ENCODE results near the gene VAX1.

The VAX1 gene

GRCh38 chr10:117163954-117164548 lies 26.0 kb upstream of the VAX1 start:
- DNase-seq: no peak

GRCh38 chr10:117163061-117163953 lies 25.2 kb upstream of the VAX1 start:
- no peak for DNase-seq

DNA sequence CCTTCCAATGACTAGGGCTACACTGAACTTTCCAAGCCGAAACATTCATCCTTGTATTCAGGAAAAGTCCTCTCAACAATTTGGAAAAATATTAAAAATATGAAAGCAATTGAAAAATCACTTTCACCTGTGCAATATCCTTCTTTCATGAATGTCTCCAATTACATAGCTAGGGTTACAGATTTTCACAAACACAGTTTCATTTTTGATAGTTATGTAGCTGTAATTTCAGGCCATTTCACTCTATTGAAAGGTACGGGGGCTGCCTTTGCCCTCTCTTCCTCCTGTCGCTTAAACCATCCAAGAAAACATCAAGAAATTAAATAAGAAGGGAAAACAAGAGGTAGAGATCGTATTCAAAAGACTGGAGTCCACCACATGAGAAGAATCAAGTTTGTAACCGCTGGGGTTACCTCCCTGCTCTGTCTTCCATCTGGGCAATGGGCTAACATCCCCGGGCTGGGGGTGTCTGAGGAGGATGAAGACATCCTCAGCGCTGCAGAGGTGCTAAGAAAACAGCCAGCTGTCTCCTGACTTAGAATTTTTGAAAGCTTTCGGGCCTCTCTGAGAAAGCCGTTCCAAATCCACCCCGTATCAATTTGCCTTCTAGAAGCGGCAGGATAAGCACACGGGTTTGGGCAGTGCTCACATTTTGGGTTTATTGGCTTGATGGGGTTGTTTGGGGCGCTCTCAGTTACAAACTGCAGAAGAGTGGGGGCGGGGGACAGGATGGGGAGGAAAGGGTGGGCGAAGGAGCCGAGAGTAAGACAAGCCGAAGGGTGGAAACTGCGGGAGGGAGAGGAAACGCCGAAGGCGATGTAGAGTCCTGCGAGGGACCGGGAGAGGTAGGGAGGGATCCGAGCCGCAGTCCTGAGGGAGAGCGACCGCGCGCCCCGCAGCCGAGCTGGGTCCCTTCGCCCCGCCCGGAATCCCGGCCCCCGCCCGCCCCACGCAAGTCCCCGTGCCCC lies 24.3 kb upstream of the VAX1 start:
- no peak for DNase-seq

GRCh38 chr10:117161386-117162033 lies 23.4 kb upstream of the VAX1 start:
- no peak for DNase-seq

DNA sequence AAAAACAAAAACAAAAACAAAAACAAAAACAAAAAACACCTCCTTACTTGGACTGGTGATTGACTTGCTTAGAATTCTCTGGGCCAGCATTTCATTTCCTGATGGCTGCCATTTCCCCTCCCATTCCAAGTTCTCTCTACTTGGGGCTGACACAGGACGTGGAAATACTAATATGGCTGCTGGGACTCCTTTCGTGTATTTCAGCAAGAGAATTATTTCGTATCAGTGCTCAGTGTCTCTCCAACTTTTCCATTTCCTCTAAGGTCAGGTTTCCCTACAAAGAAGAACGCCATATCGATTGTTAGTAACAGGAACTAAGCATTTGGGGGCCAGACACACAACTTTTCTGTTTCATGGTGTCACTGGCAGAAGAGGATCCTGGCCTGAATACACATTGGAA lies 22.5 kb upstream of the VAX1 start:
- DNase-seq: no peak

DNA sequence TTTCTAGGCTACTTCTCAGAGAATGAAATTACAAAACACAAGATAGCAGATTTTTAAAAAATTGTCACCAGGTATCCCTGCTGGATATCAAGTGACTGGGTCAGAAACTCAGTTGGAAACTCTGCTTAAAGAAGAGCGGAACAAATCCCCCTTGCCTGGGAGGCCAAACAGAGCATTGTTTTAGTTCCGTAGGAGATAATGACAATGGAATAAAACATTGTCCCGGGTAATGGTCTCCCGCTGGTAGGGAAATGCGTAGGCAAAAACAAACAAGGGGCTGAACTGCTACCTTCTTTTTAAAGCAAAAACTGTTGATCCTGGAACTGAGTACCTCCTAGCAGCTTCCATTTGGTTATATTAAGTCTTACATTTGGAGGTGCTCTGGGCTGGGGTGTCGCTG lies 21.3 kb upstream of the VAX1 start:
- no peak for DNase-seq

DNA sequence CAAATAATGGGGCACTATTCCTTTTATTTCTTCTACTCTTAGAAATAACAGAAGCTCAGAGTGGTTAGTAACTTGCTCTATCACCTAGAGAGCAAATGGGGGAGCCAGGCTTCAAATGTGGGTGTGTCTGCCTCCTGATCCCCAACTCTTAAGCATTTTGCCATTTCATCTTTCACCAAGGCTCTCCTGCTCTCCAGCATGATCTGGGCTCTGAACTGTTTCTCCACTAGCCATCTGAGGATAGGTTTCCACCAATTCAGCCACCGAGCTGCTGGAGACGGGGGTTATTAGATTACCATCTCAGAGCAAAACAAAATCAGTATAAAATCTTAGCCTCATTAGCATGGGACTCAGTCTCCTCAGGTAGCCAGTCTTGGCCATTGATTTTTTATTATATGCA lies 20.2 kb upstream of the VAX1 start:
- no peak for DNase-seq

DNA sequence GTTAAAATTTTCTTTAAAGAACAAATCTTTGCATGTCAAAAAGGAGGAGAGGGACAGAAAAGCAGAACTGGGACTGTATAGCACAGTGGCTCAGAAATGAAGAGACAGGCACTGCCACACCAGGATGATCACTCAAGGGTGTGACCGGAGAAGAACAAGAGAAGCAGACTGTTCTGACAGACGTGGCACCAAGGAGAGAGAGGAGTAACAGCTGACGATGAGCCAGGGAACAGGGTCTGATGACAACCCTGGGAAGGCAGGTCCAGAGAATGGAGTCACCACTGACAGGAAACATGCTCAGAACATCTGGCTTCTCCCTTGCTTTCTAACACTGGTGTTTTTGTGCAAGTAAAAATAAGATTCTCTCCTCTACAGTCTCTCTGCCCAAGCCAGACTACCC lies 14.6 kb upstream of the VAX1 start:
- DNase-seq: no peak

- no peak for DNase-seq
These were observed 10.2 kb upstream of the VAX1 start for GRCh38 chr10:117148284-117148683.

DNA sequence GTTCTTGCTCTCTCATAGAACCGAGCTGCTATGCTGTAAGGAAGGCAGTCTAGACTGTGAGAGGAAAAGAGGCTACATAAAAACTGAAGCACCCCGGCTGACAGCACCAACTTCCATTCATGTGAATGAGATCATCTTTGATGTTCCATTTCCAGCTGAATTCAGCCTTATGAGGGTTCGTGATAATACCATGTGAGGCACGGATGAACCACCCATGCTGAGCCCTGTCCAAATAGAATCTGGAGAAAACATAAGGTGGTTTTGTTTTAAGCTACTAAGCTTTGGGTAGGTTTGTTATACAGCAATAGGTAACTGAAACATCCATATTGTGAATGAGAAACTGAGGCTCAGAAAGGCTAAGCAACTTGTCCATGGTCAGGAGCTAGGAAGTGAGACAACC lies 6.9 kb upstream of the VAX1 start:
- DNase-seq: no peak

DNA sequence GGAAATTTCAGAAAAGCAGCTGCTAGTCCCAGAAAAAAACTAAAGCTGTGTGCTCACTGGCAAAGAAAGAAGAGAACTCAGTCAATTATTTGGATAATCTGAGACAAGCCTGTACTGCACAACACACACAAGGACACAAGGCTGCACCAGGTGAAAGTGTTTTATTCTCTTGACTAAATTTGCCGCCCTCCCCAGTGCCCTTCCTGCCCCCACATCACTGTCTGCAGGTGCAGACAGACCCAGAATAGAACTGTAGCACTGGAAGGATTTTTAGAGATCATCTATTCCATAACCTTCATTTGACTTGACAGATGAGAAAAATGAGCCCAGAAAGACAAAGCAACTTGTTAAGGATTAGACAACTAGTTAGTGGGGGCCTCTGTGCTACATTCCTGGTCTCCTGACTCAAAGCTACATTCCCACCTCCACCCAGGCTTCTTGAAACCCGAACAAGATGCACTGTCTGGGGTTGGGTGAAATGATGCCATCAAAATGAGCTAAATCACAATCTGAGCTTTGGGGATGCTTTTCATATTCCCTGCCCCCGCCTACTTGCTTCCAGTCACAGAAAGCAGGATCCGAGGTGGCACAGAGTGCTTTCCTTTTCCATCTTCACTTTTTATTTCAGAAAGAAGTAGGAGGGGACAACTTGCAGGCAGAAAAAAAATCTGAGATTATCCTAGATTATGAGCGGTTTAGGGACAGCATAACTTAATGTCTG lies 5.2 kb upstream of the VAX1 start:
- no peak for DNase-seq

DNA sequence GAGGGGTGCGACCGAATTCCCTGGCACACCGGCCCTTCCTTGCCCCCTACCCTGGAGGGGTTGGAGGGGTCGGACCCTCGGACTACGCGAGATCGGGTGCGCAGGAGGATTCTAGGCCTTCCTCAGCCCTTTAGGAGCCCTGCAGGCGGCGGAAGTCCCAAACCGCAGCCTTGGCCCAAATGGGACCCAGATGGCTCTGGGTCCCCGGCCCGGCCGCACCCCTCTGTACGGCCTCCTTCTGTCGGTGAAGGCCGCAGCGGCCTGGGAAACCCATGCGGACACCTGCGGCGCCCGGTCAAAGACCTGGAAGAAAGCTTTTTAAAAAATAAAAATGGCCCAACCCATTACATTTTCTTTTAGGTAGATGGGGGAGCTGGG lies 2.4 kb upstream of the VAX1 start:
- no peak for DNase-seq

GRCh38 chr10:117139581-117140524 lies 1.8 kb upstream of the VAX1 start:
- no peak for DNase-seq

DNA sequence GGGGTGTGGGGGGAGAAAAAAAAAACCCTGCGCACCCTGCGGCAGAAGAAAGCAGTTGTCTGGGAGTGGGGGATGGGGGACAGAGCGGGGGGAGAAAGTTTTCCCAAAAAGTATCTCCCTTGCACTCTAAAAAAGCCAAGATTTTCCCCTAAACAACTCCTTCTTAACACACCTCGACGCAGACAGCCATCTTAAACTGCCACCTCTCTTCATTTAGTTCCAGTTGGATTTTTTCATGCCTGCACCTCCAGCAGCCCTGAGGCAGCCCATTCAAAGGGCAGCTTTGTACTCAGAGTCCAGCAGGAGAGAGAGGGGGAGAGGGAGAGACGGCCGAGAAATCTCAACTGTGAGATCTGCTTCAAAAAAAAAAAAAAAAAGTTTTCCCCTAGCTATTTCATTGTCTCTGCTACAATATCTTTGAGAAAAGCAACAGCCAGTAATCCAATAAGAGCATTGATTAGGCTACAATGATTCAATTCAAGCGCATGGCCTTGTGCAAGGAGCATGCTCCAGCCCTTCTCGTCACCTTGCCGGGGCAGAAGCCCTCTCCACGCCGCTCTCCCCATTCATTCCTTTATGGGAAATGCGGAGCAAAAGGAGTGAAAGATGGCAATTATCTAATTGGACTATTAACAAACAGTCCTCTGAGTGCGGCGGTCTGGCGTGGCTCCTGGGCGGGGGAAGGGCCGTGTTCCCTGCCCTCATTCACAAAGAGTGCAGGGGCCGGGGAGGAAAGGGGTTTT lies 939 bp upstream of the VAX1 start:
- DNase-seq: no peak

- DNase-seq: no peak
These were observed 799 bp downstream of the VAX1 start for GRCh38 chr10:117137031-117137910.

- no peak for DNase-seq
These were observed 1.6 kb downstream of the VAX1 start for GRCh38 chr10:117136391-117136975.

- no peak for DNase-seq
These were observed 2.5 kb downstream of the VAX1 start for GRCh38 chr10:117135480-117136140.

- DNase-seq: no peak
These were observed 3.1 kb downstream of the VAX1 start for GRCh38 chr10:117135026-117135372.
